HEK293 (cell line): ENCODE measurements around the gene DUSP22.

Experiments used
- CTCF ChIA-PET: fragments of 350-600 bp; formaldehyde crosslinking; extraction: SDS; loops from one replicate; lab custom pipeline; 2021; ENCODE audit warnings: antibody characterized with exemption; lab: Yijun Ruan, JAX
- POLR2A ChIA-PET: fragments of 300-600 bp; formaldehyde crosslinking; extraction: SDS; loops from one replicate; lab custom pipeline; 2020; ENCODE audit warnings: antibody characterized with exemption, inconsistent platforms; lab: Yijun Ruan, JAX
- H3K27ac ChIP-seq: fragments of 200-500 bp; sonication (Bioruptor generic); 2 replicates; pipeline ENCODE4 v1.5.1; 2014; ENCODE audit warnings: low read depth, low read length, control low read depth, inconsistent platforms; ENCODE audit errors: extremely low read depth
- H3K36me3 ChIP-seq, 2 experiments: fragments of 200-500 bp in 1 of 2; sonication (Bioruptor generic) in 1 of 2; 1 replicate in 1 of 2; 2 replicates in 1 of 2; pipeline ENCODE4 v1.5.1; 2014 to 2017; ENCODE audit warnings: inconsistent platforms in 2 of 2, low read length in 2 of 2; ENCODE audit not compliant: control insufficient read depth in 2 of 2, insufficient read depth in 1 of 2
- H3K4me1 ChIP-seq: fragments of 200-500 bp; sonication (Bioruptor generic); 2 replicates; pipeline ENCODE4 v1.5.1; 2014; ENCODE audit warnings: mild to moderate bottlenecking, low read length, inconsistent platforms; ENCODE audit not compliant: control insufficient read depth, insufficient read depth
- H3K4me3 ChIP-seq: 2 replicates; pipeline ENCODE4 v1.5.1; 2011; ENCODE audit warnings: low read depth, mild to moderate bottlenecking, control low read depth, low read length, moderate library complexity
- H3K9me3 ChIP-seq: fragments of 200-500 bp; sonication (Bioruptor generic); 2 replicates; pipeline ENCODE4 v1.5.1; 2014; ENCODE audit warnings: low read depth, low read length, inconsistent platforms; ENCODE audit not compliant: control insufficient read depth, insufficient read depth
- SP7 ChIP-seq: fragments of 450-650 bp; formaldehyde crosslinking; IDR thresholded peaks from 2 replicates; pipeline ENCODE4 v1.5.1; 2016; ENCODE audit warnings: missing biosample characterization, missing genetic modification characterization
- TRIM28 ChIP-seq: IDR thresholded peaks from 2 replicates; pipeline ENCODE4 v1.6.1; 2011; ENCODE audit warnings: low read length, control low read depth, borderline replicate concordance
- ZBTB8A ChIP-seq: fragments of 450-650 bp; formaldehyde crosslinking; IDR thresholded peaks from 2 replicates; pipeline ENCODE4 v1.5.1; 2016; ENCODE audit warnings: missing biosample characterization, missing genetic modification characterization
- ZIC2 ChIP-seq: fragments of 450-650 bp; formaldehyde crosslinking; IDR thresholded peaks from 2 replicates; pipeline ENCODE4 v1.5.1; 2016; ENCODE audit warnings: missing biosample characterization, missing genetic modification characterization
- ZNF121 ChIP-seq: fragments of 450-650 bp; formaldehyde crosslinking; IDR thresholded peaks from 2 replicates; pipeline ENCODE4 v1.5.1; 2016; ENCODE audit warnings: missing biosample characterization, missing genetic modification characterization
- ZNF146 ChIP-seq: fragments of 450-650 bp; formaldehyde crosslinking; IDR thresholded peaks from 2 replicates; pipeline ENCODE4 v1.5.1; 2016; ENCODE audit warnings: missing biosample characterization, missing genetic modification characterization
- ZNF184 ChIP-seq: fragments of 450-650 bp; IDR thresholded peaks from 2 replicates; pipeline ENCODE4 v1.5.1; 2018; ENCODE audit warnings: missing biosample characterization, mild to moderate bottlenecking, missing genetic modification characterization
- ZNF366 ChIP-seq: fragments of 450-650 bp; formaldehyde crosslinking; conservative IDR thresholded peaks from 2 replicates; pipeline ENCODE4 v1.5.1; 2016; ENCODE audit warnings: missing biosample characterization, missing genetic modification characterization
- ZNF426 ChIP-seq: fragments of 450-650 bp; formaldehyde crosslinking; IDR thresholded peaks from 2 replicates; pipeline ENCODE4 v1.5.1; 2017; ENCODE audit warnings: missing biosample characterization, missing genetic modification characterization, mild to moderate bottlenecking, inconsistent platforms, moderate library complexity
- ZNF521 ChIP-seq: fragments of 450-650 bp; formaldehyde crosslinking; IDR thresholded peaks from 2 replicates; pipeline ENCODE4 v1.5.1; 2017; ENCODE audit warnings: missing biosample characterization, mild to moderate bottlenecking, missing genetic modification characterization
- ZNF530 ChIP-seq: fragments of 450-650 bp; formaldehyde crosslinking; IDR thresholded peaks from 2 replicates; pipeline ENCODE4 v1.5.1; 2016; ENCODE audit warnings: low read depth, missing biosample characterization, missing genetic modification characterization
- ZNF610 ChIP-seq: fragments of 450-650 bp; formaldehyde crosslinking; IDR thresholded peaks from 2 replicates; pipeline ENCODE4 v1.5.1; 2016; ENCODE audit warnings: missing biosample characterization, missing genetic modification characterization, borderline replicate concordance
- ZNF621 ChIP-seq: fragments of 450-650 bp; formaldehyde crosslinking; IDR thresholded peaks from 2 replicates; pipeline ENCODE4 v1.5.1; 2017; ENCODE audit warnings: missing biosample characterization, missing genetic modification characterization
- ZNF623 ChIP-seq: fragments of 450-650 bp; formaldehyde crosslinking; IDR thresholded peaks from 2 replicates; pipeline ENCODE4 v1.5.1; 2016; ENCODE audit warnings: missing biosample characterization, missing genetic modification characterization
- ZXDB ChIP-seq: fragments of 450-650 bp; formaldehyde crosslinking; IDR thresholded peaks from 2 replicates; pipeline ENCODE4 v1.5.1; 2016; ENCODE audit warnings: missing biosample characterization, missing genetic modification characterization
- TF ChIP-seq, protein P1 (sequence below): fragments of 450-650 bp; formaldehyde crosslinking; IDR thresholded peaks from 2 replicates; pipeline ENCODE4 v1.5.1; 2016; ENCODE audit warnings: missing biosample characterization, missing genetic modification characterization
- TF ChIP-seq, protein P2 (sequence below): sonication (generic); formaldehyde crosslinking; IDR thresholded peaks from 2 replicates; pipeline ENCODE4 v1.8.1; 2022; ENCODE audit warnings: mild to moderate bottlenecking, moderate library complexity, missing genetic modification reagents
- TF ChIP-seq, protein P3 (sequence below): fragments of 450-650 bp; formaldehyde crosslinking; IDR thresholded peaks from 2 replicates; pipeline ENCODE4 v1.5.1; 2016; ENCODE audit warnings: missing biosample characterization, missing genetic modification characterization

DUSP22 gene

DNA sequence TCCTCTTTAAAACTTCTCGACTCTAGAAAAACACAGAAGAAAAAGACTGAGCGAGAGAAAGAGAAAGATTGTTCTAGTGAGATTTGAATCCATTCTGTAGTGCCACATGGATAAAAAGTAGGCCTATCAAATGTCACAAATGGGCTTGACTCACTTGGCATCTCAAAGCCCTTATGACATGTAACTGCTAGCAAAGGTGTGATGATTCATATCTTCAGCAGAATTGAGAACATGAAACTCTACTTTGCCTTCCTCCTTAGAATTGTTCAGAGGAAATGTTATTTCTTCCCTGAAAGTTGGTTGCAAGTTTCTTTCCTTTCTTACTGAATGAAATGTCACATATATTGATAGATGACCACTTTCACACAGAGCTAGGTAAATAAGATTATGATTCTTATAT lies 40.4 kb upstream of the DUSP22 start:
- H3K4me1 ChIP-seq = no peaks in the 10 kb centered on the region
- ChIA-PET POLR2A (no interaction called here), CTCF (no interaction called here)
- H3K9me3 ChIP-seq = no peaks in the 10 kb centered on the region
- no peaks in the 10 kb centered on the region for H3K36me3 ChIP-seq
- H3K27ac ChIP-seq = no peak overlapping the region
- TF ChIP-seq ZNF521 (tag by site-specific recombination) = no peak
- TF ChIP-seq ZNF366 = 0 out of 2 replicates have a peak, but pooled peaks have one; percentile 14
- TF ChIP-seq, protein P1, sequence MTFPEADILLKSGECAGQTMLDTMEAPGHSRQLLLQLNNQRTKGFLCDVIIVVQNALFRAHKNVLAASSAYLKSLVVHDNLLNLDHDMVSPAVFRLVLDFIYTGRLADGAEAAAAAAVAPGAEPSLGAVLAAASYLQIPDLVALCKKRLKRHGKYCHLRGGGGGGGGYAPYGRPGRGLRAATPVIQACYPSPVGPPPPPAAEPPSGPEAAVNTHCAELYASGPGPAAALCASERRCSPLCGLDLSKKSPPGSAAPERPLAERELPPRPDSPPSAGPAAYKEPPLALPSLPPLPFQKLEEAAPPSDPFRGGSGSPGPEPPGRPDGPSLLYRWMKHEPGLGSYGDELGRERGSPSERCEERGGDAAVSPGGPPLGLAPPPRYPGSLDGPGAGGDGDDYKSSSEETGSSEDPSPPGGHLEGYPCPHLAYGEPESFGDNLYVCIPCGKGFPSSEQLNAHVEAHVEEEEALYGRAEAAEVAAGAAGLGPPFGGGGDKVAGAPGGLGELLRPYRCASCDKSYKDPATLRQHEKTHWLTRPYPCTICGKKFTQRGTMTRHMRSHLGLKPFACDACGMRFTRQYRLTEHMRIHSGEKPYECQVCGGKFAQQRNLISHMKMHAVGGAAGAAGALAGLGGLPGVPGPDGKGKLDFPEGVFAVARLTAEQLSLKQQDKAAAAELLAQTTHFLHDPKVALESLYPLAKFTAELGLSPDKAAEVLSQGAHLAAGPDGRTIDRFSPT (tag by site-specific recombination) = no peak
- no peak for TF ChIP-seq ZNF623
- no peak for TF ChIP-seq ZNF146
- TF ChIP-seq, all 188 proteins: peak for 1
- H3K4me3 ChIP-seq = no peak overlapping the region

DNA sequence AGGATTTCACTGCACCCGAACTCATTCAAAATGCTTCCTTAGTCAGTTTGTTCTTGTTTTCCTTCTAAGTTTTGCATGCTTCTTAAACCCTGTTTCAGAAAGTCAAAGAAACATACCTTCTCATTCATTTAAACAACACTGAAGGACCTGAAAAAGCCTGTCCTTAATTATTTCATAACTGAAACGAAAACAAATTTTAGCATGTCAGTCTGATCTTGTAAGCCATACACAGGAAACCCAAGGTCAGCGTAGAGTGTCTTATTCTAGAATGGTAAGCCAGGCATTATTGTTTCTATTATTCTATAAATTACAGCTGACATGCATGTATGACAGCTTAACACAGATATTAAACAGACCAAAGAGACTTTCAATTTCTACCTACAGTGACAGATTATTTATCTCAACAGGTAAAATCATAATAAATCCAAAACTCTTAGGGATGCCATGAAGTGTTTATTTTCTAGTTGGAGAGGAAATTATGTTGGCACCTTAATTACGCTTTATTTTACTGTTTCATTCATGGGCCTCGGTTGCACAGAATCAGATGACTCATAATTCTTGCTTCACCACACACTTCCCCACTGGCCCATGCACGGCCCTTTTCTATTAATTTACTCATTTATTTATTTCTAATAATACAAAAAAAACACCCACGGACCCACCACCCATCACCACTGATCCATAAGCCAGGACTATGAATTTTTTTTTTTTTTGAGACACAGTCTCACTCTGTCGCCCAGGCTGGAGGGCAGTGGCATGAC lies 39.3 kb upstream of the DUSP22 start:
- Histone ChIP-seq H3K4me1 (no peaks in the 10 kb centered on the region), H3K9me3 (no peaks in the 10 kb centered on the region), H3K36me3 (no peaks in the 10 kb centered on the region), H3K4me3 (no peak overlapping the region), H3K27ac (no peak overlapping the region)
- TF ChIP-seq ZNF610 (no peak), ZNF621 (tag by site-specific recombination) (no peak), ZNF426 (tag by site-specific recombination) (no peak), TRIM28 (no peak)
- ChIA-PET CTCF (no interaction called here), POLR2A (no interaction called here)

DNA sequence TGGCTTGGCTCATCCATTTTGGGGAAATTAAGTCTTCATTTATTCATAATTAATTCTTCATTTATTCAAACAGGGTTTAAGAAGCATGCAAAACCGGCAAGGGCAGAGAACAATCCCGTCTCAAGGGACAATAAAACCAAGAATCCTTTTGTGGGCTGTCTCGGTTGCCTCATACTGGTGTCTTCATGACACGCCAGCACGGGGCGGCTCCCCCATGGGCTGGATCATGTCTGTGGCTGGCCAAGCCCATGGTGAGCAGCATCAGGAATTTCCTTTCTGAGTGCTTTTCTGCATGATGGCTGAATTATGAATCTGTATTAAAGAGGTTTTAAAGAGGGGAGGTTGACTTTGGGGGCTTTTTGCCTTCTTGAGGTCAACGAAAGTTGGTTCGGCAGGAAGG lies 38.3 kb upstream of the DUSP22 start:
- Histone ChIP-seq H3K27ac (no peak overlapping the region), H3K4me1 (no peaks in the 10 kb centered on the region), H3K36me3 (no peaks in the 10 kb centered on the region), H3K4me3 (no peak overlapping the region), H3K9me3 (no peaks in the 10 kb centered on the region)
- TF ChIP-seq ZIC2 (tag by site-specific recombination) (no peak), ZNF530 (tag by site-specific recombination) (no peak), ZNF184 (tag by site-specific recombination) (no peak), ZNF121 (tag by site-specific recombination) (no peak), SP7 (tag by site-specific recombination) (no peak), ZBTB8A (tag by site-specific recombination) (no peak), ZXDB (tag by site-specific recombination) (no peak)
- TF ChIP-seq, protein P2, sequence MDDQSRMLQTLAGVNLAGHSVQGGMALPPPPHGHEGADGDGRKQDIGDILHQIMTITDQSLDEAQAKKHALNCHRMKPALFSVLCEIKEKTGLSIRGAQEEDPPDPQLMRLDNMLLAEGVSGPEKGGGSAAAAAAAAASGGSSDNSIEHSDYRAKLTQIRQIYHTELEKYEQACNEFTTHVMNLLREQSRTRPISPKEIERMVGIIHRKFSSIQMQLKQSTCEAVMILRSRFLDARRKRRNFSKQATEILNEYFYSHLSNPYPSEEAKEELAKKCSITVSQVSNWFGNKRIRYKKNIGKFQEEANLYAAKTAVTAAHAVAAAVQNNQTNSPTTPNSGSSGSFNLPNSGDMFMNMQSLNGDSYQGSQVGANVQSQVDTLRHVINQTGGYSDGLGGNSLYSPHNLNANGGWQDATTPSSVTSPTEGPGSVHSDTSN (CRISPR knock-in tag) = no peak
- TF ChIP-seq, protein P3, sequence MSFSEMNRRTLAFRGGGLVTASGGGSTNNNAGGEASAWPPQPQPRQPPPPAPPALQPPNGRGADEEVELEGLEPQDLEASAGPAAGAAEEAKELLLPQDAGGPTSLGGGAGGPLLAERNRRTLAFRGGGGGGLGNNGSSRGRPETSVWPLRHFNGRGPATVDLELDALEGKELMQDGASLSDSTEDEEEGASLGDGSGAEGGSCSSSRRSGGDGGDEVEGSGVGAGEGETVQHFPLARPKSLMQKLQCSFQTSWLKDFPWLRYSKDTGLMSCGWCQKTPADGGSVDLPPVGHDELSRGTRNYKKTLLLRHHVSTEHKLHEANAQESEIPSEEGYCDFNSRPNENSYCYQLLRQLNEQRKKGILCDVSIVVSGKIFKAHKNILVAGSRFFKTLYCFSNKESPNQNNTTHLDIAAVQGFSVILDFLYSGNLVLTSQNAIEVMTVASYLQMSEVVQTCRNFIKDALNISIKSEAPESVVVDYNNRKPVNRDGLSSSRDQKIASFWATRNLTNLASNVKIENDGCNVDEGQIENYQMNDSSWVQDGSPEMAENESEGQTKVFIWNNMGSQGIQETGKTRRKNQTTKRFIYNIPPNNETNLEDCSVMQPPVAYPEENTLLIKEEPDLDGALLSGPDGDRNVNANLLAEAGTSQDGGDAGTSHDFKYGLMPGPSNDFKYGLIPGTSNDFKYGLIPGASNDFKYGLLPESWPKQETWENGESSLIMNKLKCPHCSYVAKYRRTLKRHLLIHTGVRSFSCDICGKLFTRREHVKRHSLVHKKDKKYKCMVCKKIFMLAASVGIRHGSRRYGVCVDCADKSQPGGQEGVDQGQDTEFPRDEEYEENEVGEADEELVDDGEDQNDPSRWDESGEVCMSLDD (tag by site-specific recombination) = no peak
- ChIA-PET CTCF (no interaction called here), POLR2A (no interaction called here)
